Right lobe of liver (tissue), 4 donors: ENCODE data around the gene AGT.

Experiments used
- CTCF ChIP-seq, 4 donors: fragments of 200-600 bp in 3 of 4; fragments of 450-650 bp in 1 of 4; IDR thresholded peaks; one replicate each; pipeline versions ENCODE4 v1.5.1 to v1.8.0; 2016 to 2022; ENCODE audit warnings: antibody characterized with exemption in 4 of 4, mild to moderate bottlenecking in 2 of 4
- POLR2A ChIP-seq: fragments of 450-650 bp; IDR thresholded peaks from one replicate; pipeline ENCODE4 v1.6.1; 2017; ENCODE audit warnings: antibody characterized with exemption, mild to moderate bottlenecking
- donor health status: DM: no; HTN: no; CAD: no.
- donor health status: DM: no; HTN: no; CAD: no.
- donor health status: DM: no; HTN: yes; CAD: no.

- no peak for TF ChIP-seq POLR2A
- TF ChIP-seq CTCF (IDR thresholded peaks at IDR 0.05): no peak
These were observed 27.2 kb downstream of the AGT start for GRCh38 chr1:230686747-230687146.
